ENCODE measurements around the gene TOP3A. TPM values are rescaled to one million over a fixed set of nuclear protein-coding genes. Genes with fewer than 3 reads are reported as not detected.

Gene TOP3A
- total RNA-seq, 1 experiment from 2014 or later: 68.7 TPM

DNA sequence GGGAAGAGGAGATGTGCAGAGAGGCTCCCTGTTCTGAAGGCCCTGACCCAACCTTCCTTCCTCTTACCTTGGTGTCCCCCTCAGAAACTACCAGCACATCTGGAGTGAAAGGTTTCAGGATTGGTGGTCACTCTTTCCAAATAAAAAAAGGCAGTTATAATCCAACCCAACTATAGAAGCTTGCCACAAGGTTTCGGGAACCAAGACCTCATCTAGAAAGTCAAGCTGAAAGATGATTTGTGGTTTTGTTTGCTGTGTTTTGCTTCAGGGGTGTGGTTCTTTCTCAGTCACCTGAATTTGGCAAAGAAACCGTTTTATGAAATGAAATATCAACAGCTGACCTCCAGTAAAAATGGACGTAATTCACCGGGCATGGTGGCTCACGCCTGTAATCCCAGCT, 29.2 kb upstream of the TOP3A start:
- H3K27me3 ChIP-seq (ENCODE audit: insufficient read depth, low read length): no peaks in the 10 kb centered on the region
- H2BK15ac ChIP-seq (ENCODE audit: low read depth, low read length): no peak overlapping the region
- H2AK5ac ChIP-seq (ENCODE audit: insufficient read length, low read length): no peak overlapping the region
- no peaks in the 10 kb centered on the region for H4K20me1 ChIP-seq (ENCODE audit: control insufficient read depth, insufficient read depth, insufficient read length)
- H2BK5ac ChIP-seq (ENCODE audit: insufficient read length, low read length): no peak overlapping the region
- peaks cover 4 to 8% of the 10 kb centered on the region in 2 experiments; a peak in 3 of 5 replicates for H3K9me3 Mint-ChIP-seq
- H3K18ac ChIP-seq (ENCODE audit: insufficient read length, low read depth, low read length): no peak overlapping the region
- H3K79me1 ChIP-seq (ENCODE audit: insufficient read depth, low read depth, low read length, poor library complexity, severe bottlenecking): no peaks in the 10 kb centered on the region
- no peak overlapping the region for H3K4ac ChIP-seq (ENCODE audit: low read depth, low read length)
- H3K79me2 ChIP-seq (ENCODE audit: insufficient read depth, low read length): no peaks in the 10 kb centered on the region
- no peak overlapping the region for H2BK120ac ChIP-seq (ENCODE audit: low read depth, low read length, poor library complexity, severe bottlenecking)
- no peaks in the 10 kb centered on the region for H3K9me3 ChIP-seq (ENCODE audit: control insufficient read depth, low read depth, low read length)
- H4K5ac ChIP-seq (ENCODE audit: insufficient read length, low read depth, low read length): no peak overlapping the region
- no peaks in the 10 kb centered on the region for H3K4me1 ChIP-seq (ENCODE audit: insufficient read depth, low read length)
- H4K91ac ChIP-seq (ENCODE audit: insufficient read length, low read depth, low read length): no peak overlapping the region
- no peak overlapping the region for H3K56ac ChIP-seq (ENCODE audit: insufficient read length, low read depth, low read length)
- H3K36me3 Mint-ChIP-seq (ENCODE audit: insufficient read depth in 1 of 3, low read depth in 3 of 3): peaks cover 55 to 91% (median 85%) of the 10 kb centered on the region in 3 experiments
- H3K4me2 ChIP-seq (ENCODE audit: insufficient read depth, insufficient read length, low read length): no peak overlapping the region
- TF ChIP-seq, protein P1, sequence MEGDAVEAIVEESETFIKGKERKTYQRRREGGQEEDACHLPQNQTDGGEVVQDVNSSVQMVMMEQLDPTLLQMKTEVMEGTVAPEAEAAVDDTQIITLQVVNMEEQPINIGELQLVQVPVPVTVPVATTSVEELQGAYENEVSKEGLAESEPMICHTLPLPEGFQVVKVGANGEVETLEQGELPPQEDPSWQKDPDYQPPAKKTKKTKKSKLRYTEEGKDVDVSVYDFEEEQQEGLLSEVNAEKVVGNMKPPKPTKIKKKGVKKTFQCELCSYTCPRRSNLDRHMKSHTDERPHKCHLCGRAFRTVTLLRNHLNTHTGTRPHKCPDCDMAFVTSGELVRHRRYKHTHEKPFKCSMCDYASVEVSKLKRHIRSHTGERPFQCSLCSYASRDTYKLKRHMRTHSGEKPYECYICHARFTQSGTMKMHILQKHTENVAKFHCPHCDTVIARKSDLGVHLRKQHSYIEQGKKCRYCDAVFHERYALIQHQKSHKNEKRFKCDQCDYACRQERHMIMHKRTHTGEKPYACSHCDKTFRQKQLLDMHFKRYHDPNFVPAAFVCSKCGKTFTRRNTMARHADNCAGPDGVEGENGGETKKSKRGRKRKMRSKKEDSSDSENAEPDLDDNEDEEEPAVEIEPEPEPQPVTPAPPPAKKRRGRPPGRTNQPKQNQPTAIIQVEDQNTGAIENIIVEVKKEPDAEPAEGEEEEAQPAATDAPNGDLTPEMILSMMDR (conservative IDR thresholded peaks at IDR 0.05): no peak
- H2BK20ac ChIP-seq (ENCODE audit: low read depth, low read length, poor library complexity, severe bottlenecking): no peak overlapping the region
- H3K23me2 ChIP-seq (ENCODE audit: insufficient read length, low read depth, low read length, poor library complexity, severe bottlenecking): no peaks in the 10 kb centered on the region
- no CpG with 5 or more reads among the region's 5 CpGs for WGBS (ENCODE audit: extremely low coverage, insufficient read length, low lambda C conversion rate)
- no peak for DNase-seq
- no peaks in the 10 kb centered on the region for H3K27me3 Mint-ChIP-seq (ENCODE audit: low read depth)
- H3K4me1 Mint-ChIP-seq: no peaks in the 10 kb centered on the region
- no peak overlapping the region for H3K27ac ChIP-seq (ENCODE audit: insufficient read length, low read depth, low read length)
- H4K8ac ChIP-seq (replicated peaks; ENCODE audit: insufficient read length, low read depth, low read length): no peak overlapping the region
- no peak overlapping the region for H3K27ac Mint-ChIP-seq
- no peak overlapping the region for H3K4me3 Mint-ChIP-seq
- H3K23ac ChIP-seq (ENCODE audit: insufficient read length, low read depth, low read length): no peak overlapping the region
- no peak overlapping the region for H3K9ac ChIP-seq (ENCODE audit: extremely low read depth, insufficient read length, low read length)
- no peak overlapping the region for H3K14ac ChIP-seq (ENCODE audit: insufficient read depth, low read length)
- no peak overlapping the region for H2BK12ac ChIP-seq (ENCODE audit: insufficient read length, low read depth, low read length)
- no peak overlapping the region for H3T11ph ChIP-seq (ENCODE audit: low read length)
- no peak overlapping the region for H2AFZ ChIP-seq (ENCODE audit: low read length)
